CD14-positive monocyte (primary cell): Measurements from ENCODE around the gene CKS2. TPM values are rescaled to one million over a fixed set of nuclear protein-coding genes. Genes with fewer than 3 reads are reported as not detected.

Source experiments
- DNase-seq, 3 donors: peaks; one replicate each; pipeline ENCODE4 v3.0.0-alpha.2; 2011 to 2022
- H2AFZ ChIP-seq: 2 replicates; pipeline ENCODE4 v1.6.0; 2012; ENCODE audit warnings: mild to moderate bottlenecking, low read depth, low read length, inconsistent platforms; ENCODE audit not compliant: insufficient read depth, poor library complexity, severe bottlenecking
- H3K27ac ChIP-seq, 2 donors: 1 replicate in 1 of 2; 2 replicates in 1 of 2; pipeline ENCODE4 v1.5.1; 2012 to 2013; ENCODE audit warnings: low read length in 2 of 2, control low read depth in 1 of 2, inconsistent platforms in 1 of 2, low read depth in 1 of 2, mild to moderate bottlenecking in 1 of 2
- H3K27me3 ChIP-seq, 2 donors: one replicate each; pipeline versions ENCODE4 v1.6.0 to v1.6.1; 2011 to 2013; ENCODE audit warnings: low read length in 2 of 2; ENCODE audit not compliant: control insufficient read depth in 2 of 2, insufficient read depth in 2 of 2
- H3K36me3 ChIP-seq, 2 donors: replicated peaks in 1 of 2; 1 replicate in 1 of 2; 2 replicates in 1 of 2; pipeline versions ENCODE4 v1.5.1 to v1.6.1; 2012 to 2013; ENCODE audit warnings: low read length in 2 of 2, control low read depth in 1 of 2, inconsistent platforms in 1 of 2, mild to moderate bottlenecking in 1 of 2; ENCODE audit not compliant: insufficient read depth in 2 of 2, control insufficient read depth in 1 of 2
- H3K4me1 ChIP-seq, 2 donors: 1 replicate in 1 of 2; 2 replicates in 1 of 2; pipeline versions ENCODE4 v1.5.1 to v1.6.1; 2012 to 2013; ENCODE audit warnings: low read length in 2 of 2, control low read depth in 1 of 2, inconsistent platforms in 1 of 2, mild to moderate bottlenecking in 1 of 2, moderate library complexity in 1 of 2; ENCODE audit not compliant: insufficient read depth in 2 of 2, control insufficient read depth in 1 of 2
- H3K4me2 ChIP-seq: replicated peaks from 2 replicates; pipeline ENCODE3; 2012; ENCODE audit warnings: low read length, moderate library complexity, mild to moderate bottlenecking; ENCODE audit not compliant: poor library complexity, severe bottlenecking; ENCODE audit errors: extremely low read depth
- H3K4me3 ChIP-seq, 3 experiments: fragments of 200-600 bp in 1 of 3; sonication (generic) in 1 of 3; replicated peaks in 1 of 3; 1 replicate in 2 of 3; 2 replicates in 1 of 3; pipeline ENCODE4 v1.5.1; 2011 to 2013; ENCODE audit warnings: low read length in 3 of 3, mild to moderate bottlenecking in 3 of 3, control low read depth in 2 of 3, low read depth in 2 of 3, inconsistent platforms in 1 of 3, moderate library complexity in 1 of 3
- H3K79me2 ChIP-seq: 2 replicates; pipeline ENCODE4 v1.6.0; 2012; ENCODE audit warnings: mild to moderate bottlenecking, control low read depth, inconsistent platforms, low read length, moderate library complexity; ENCODE audit not compliant: insufficient read depth
- H3K9ac ChIP-seq: 2 replicates; pipeline ENCODE4 v1.6.0; 2017; ENCODE audit warnings: low read length, mild to moderate bottlenecking; ENCODE audit not compliant: insufficient read depth, poor library complexity, severe bottlenecking
- H3K9me3 ChIP-seq, 2 donors: replicated peaks in 1 of 2; 1 replicate in 1 of 2; 2 replicates in 1 of 2; pipeline versions ENCODE4 v1.5.1 to v1.6.1; 2012 to 2013; ENCODE audit warnings: low read length in 2 of 2, control low read depth in 1 of 2; ENCODE audit not compliant: control insufficient read depth in 1 of 2, insufficient read depth in 1 of 2
- H4K20me1 ChIP-seq: 2 replicates; pipeline ENCODE4 v1.6.0; 2012; ENCODE audit warnings: mild to moderate bottlenecking, low read length, control low read depth, moderate library complexity; ENCODE audit not compliant: insufficient read depth
- H3K27ac Mint-ChIP-seq, 7 donors: one replicate each; pipeline ENCODE4 v1.8.0; 2020; ENCODE audit warnings: mild to moderate bottlenecking in 7 of 7, mixed read lengths in 7 of 7, moderate library complexity in 6 of 7, inconsistent platforms in 2 of 7
- H3K27me3 Mint-ChIP-seq, 3 donors: one replicate each; pipeline ENCODE4 v1.8.0; 2021 to 2022; ENCODE audit warnings: low read depth in 3 of 3, mild to moderate bottlenecking in 3 of 3, mixed read lengths in 3 of 3, moderate library complexity in 3 of 3, inconsistent platforms in 1 of 3
- H3K36me3 Mint-ChIP-seq, 2 donors: one replicate each; pipeline ENCODE4 v1.8.0; 2020; ENCODE audit warnings: mixed read lengths in 2 of 2, inconsistent platforms in 1 of 2, mild to moderate bottlenecking in 1 of 2
- H3K4me1 Mint-ChIP-seq: one replicate; pipeline ENCODE4 v1.8.0; 2020; ENCODE audit warnings: mild to moderate bottlenecking, mixed read lengths
- H3K4me3 Mint-ChIP-seq, 2 donors: one replicate each; pipeline ENCODE4 v1.8.0; 2020; ENCODE audit warnings: mild to moderate bottlenecking in 2 of 2, mixed read lengths in 2 of 2, moderate library complexity in 1 of 2
- H3K9me3 Mint-ChIP-seq, 7 donors: one replicate each; pipeline ENCODE4 v1.8.0; 2020 to 2022; ENCODE audit warnings: mixed read lengths in 7 of 7, mild to moderate bottlenecking in 6 of 7, moderate library complexity in 6 of 7, inconsistent platforms in 2 of 7
- WGBS: methylation state at CpG from one replicate; pipeline ENCODE4 v1.1.5; 2013; ENCODE audit warnings: missing lambda C conversion rate; ENCODE audit not compliant: insufficient coverage; 5-methylcytosine and 5-hydroxymethylcytosine counted together
- intact Hi-C, 2 donors: fragments of 100-400 bp; cut with micrococcal nuclease; formaldehyde crosslinking; loops; one replicate each; pipeline versions ENCODE4 v1.15.0 to v1.15.1; 2023
- polyA plus RNA-seq, 3 donors: library from polyadenylated mRNA; depleted of rRNA in 1 of 3; unstranded in 2 of 3; stranded (reverse) in 1 of 3; fragments of 300-500 nt in 2 of 3; fragments of >200 nt in 1 of 3; fragmentation: Illumina TruSeq in 2 of 3; gene quantifications; 1 replicate in 2 of 3; 2 replicates in 1 of 3; pipeline ENCODE4 v1.2.3, GENCODE V29; 2012 to 2021
- TF ChIP-seq, protein P1 (sequence below): fragments of 200-600 bp; IDR thresholded peaks from one replicate; pipeline ENCODE4 v1.8.0; 2022; ENCODE audit warnings: antibody characterized with exemption, mild to moderate bottlenecking

CKS2 gene
- polyA plus RNA-seq, 3 donors: 12.3 to 142 (median 14.5) TPM

DNA sequence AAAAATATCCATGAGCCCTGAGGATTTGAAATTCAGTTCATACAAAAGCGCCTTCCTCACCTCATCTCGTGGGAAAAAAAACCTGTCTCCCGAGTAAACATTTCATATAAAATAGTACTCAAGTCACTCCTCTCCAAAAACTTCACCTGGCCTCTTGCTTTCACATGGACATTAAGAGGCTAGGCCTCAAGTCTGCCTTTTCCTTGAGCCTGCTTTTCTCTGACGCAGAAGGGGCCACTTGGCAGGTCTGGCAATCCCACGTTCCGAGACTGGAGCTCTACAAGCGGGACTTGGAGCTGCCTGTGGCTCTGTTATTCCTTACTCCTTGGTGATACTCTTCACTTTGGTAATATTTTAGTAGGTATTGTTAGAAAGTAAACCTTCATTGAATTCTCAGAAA is 26.9 kb upstream of the CKS2 start:
- intact Hi-C loops: loop anchor here in 1 of 2 donors (10.0 kb wide), 1 partner anchor 1329 kb away; a partner anchor contains a TSS
- Histone ChIP-seq H2AFZ (no peak overlapping the region), H3K4me2 (no peak overlapping the region), H4K20me1 (no peaks in the 10 kb centered on the region), H3K4me1 (no peaks in the 10 kb centered on the region), H3K27ac (no peak overlapping the region), H3K79me2 (no peaks in the 10 kb centered on the region), H3K9me3 (no peaks in the 10 kb centered on the region), H3K27me3 (no peaks in the 10 kb centered on the region), H3K9ac (no peak overlapping the region), H3K4me3 (no peak overlapping the region), H3K36me3 (no peaks in the 10 kb centered on the region)
- 98% methylated on average over 7 of the region's 7 CpGs for WGBS
- TF ChIP-seq, protein P1, sequence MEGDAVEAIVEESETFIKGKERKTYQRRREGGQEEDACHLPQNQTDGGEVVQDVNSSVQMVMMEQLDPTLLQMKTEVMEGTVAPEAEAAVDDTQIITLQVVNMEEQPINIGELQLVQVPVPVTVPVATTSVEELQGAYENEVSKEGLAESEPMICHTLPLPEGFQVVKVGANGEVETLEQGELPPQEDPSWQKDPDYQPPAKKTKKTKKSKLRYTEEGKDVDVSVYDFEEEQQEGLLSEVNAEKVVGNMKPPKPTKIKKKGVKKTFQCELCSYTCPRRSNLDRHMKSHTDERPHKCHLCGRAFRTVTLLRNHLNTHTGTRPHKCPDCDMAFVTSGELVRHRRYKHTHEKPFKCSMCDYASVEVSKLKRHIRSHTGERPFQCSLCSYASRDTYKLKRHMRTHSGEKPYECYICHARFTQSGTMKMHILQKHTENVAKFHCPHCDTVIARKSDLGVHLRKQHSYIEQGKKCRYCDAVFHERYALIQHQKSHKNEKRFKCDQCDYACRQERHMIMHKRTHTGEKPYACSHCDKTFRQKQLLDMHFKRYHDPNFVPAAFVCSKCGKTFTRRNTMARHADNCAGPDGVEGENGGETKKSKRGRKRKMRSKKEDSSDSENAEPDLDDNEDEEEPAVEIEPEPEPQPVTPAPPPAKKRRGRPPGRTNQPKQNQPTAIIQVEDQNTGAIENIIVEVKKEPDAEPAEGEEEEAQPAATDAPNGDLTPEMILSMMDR: no peak
- Mint-ChIP-seq H3K27me3 (peaks cover 1 to 5% (median 2%) of the 10 kb centered on the region in 3 donors), H3K9me3 (peaks cover 0 to 6% (median 0%) of the 10 kb centered on the region in 7 donors), H3K4me3 (no peak overlapping the region), H3K36me3 (no peaks in the 10 kb centered on the region), H3K4me1 (peaks cover 6% of the 10 kb centered on the region), H3K27ac (peak overlapping the region in 1 of 7 donors; percentile 82)
- no peak for DNase-seq

DNA sequence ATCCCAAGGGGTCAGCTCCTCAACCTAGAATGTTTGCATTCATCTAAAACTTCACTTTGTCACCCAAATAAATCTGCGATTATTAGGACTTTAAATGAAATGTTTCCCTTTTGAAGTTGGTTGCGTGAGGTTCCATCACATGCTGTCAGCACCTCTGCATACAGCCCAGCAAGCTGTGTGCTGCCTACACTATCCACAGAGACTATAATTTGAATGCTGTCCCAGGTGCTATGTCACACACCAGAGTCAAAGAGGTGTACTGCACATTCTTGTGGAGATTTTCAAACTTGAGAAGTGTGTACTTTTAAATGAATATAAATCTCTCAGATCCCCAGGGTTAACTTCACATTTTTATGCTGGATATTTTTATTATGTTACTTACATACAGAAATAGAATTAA is 19.3 kb upstream of the CKS2 start:
- peaks cover 5 to 6% of the 10 kb centered on the region in 2 donors for H3K9me3 ChIP-seq
- intact Hi-C loops: no loop called here
- Mint-ChIP-seq H3K36me3 (no peaks in the 10 kb centered on the region), H3K27me3 (peaks cover 0 to 5% (median 4%) of the 10 kb centered on the region in 3 donors), H3K4me1 (no peaks in the 10 kb centered on the region), H3K9me3 (peaks cover 5 to 14% (median 9%) of the 10 kb centered on the region in 7 donors), H3K27ac (no peak overlapping the region), H3K4me3 (no peak overlapping the region)
- H3K36me3 ChIP-seq: no peaks in the 10 kb centered on the region
- no peak overlapping the region for H3K4me2 ChIP-seq
- no peak overlapping the region for H3K4me3 ChIP-seq
- no peaks in the 10 kb centered on the region for H4K20me1 ChIP-seq
- no peak overlapping the region for H2AFZ ChIP-seq
- DNase-seq: no peak
- no peaks in the 10 kb centered on the region for H3K79me2 ChIP-seq
- no peak overlapping the region for H3K27ac ChIP-seq
- no CpG with 5 or more reads among the region's 2 CpGs for WGBS
- no peaks in the 10 kb centered on the region for H3K4me1 ChIP-seq
- H3K9ac ChIP-seq: no peak overlapping the region
- TF ChIP-seq, protein P1: no peak
- H3K27me3 ChIP-seq: no peaks in the 10 kb centered on the region
